Measurements from ENCODE around the gene POLE.

DNA sequence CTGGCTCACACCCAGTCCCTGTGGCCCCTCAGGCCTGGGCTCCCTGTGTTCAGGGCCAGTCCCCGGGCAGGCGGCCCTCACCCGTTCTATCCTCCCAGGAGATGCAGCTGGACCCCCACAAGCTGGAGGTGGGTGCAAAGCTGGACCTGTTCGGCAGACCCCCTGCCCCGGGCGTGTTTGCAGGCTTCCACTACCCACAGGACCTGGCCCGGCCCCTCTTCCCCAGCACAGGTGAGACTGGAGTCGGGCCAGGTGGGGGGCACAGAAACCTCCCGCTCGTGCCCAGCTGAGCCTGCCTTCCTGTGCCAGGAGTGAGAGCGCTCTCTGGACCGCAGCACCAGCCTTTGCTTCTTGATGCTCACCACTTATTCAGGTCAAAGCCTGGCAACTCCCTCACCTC is 110.4 kb downstream of the POLE start:
- TF ChIP-seq MAX (IDR thresholded peaks at IDR 0.05; ENCODE audit: low read depth, low read length) (no peak), POLR2A (IDR thresholded peaks at IDR 0.05; ENCODE audit: low read depth, low read length) (no peak)
- TF ChIP-seq, protein P1, sequence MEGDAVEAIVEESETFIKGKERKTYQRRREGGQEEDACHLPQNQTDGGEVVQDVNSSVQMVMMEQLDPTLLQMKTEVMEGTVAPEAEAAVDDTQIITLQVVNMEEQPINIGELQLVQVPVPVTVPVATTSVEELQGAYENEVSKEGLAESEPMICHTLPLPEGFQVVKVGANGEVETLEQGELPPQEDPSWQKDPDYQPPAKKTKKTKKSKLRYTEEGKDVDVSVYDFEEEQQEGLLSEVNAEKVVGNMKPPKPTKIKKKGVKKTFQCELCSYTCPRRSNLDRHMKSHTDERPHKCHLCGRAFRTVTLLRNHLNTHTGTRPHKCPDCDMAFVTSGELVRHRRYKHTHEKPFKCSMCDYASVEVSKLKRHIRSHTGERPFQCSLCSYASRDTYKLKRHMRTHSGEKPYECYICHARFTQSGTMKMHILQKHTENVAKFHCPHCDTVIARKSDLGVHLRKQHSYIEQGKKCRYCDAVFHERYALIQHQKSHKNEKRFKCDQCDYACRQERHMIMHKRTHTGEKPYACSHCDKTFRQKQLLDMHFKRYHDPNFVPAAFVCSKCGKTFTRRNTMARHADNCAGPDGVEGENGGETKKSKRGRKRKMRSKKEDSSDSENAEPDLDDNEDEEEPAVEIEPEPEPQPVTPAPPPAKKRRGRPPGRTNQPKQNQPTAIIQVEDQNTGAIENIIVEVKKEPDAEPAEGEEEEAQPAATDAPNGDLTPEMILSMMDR (IDR thresholded peaks at IDR 0.05 in 2 of 3, conservative IDR thresholded peaks at IDR 0.05 in 1 of 3; ENCODE audit: control insufficient read depth in 2 of 3, extremely low read depth in 1 of 3, insufficient read depth in 1 of 3, low read depth in 3 of 3, low read length in 3 of 3) = no peak

Data from GM12878 (cell line).